ENCODE data around the gene ABLIM2.

Gene ABLIM2

GRCh38 chr4:8007581-8007980, 151.0 kb downstream of the ABLIM2 start:
- no peak for DNase-seq (ENCODE audit: low read depth)
- TF ChIP-seq CTCF (conservative IDR thresholded peaks at IDR 0.05; ENCODE audit: control insufficient read depth, insufficient read depth, low read depth, low read length), result no peak
- H3K4me3 ChIP-seq (ENCODE audit: control insufficient read depth, low read depth, low read length), result no peak overlapping the region

- H3K4me3 ChIP-seq (ENCODE audit: control insufficient read depth, low read depth, low read length), result no peak overlapping the region
- no peak for TF ChIP-seq CTCF (conservative IDR thresholded peaks at IDR 0.05; ENCODE audit: control insufficient read depth, insufficient read depth, low read depth, low read length)
- DNase-seq (ENCODE audit: low read depth), result no peak
These were observed 152.1 kb downstream of the ABLIM2 start for GRCh38 chr4:8006471-8006870.

GRCh38 chr4:8005814-8006215, 152.8 kb downstream of the ABLIM2 start:
- no peak for TF ChIP-seq CTCF (conservative IDR thresholded peaks at IDR 0.05; ENCODE audit: control insufficient read depth, insufficient read depth, low read depth, low read length)
- no peak overlapping the region for H3K4me3 ChIP-seq (ENCODE audit: control insufficient read depth, low read depth, low read length)
- no peak for DNase-seq (ENCODE audit: low read depth)

GRCh38 chr4:8005033-8005808, 153.4 kb downstream of the ABLIM2 start:
- TF ChIP-seq CTCF (conservative IDR thresholded peaks at IDR 0.05; ENCODE audit: control insufficient read depth, insufficient read depth, low read depth, low read length), result no peak
- DNase-seq (ENCODE audit: low read depth), result no peak
- H3K4me3 ChIP-seq (ENCODE audit: control insufficient read depth, low read depth, low read length), result no peak overlapping the region

GRCh38 chr4:8004066-8004465, 154.5 kb downstream of the ABLIM2 start:
- H3K4me3 ChIP-seq (ENCODE audit: control insufficient read depth, low read depth, low read length), result no peak overlapping the region
- TF ChIP-seq CTCF (conservative IDR thresholded peaks at IDR 0.05; ENCODE audit: control insufficient read depth, insufficient read depth, low read depth, low read length), result no peak
- no peak for DNase-seq (ENCODE audit: low read depth)

GRCh38 chr4:8002525-8003309, 155.9 kb downstream of the ABLIM2 start:
- no peak for DNase-seq (ENCODE audit: low read depth)
- no peak overlapping the region for H3K4me3 ChIP-seq (ENCODE audit: control insufficient read depth, low read depth, low read length)
- no peak for TF ChIP-seq CTCF (conservative IDR thresholded peaks at IDR 0.05; ENCODE audit: control insufficient read depth, insufficient read depth, low read depth, low read length)

All from fibroblast of mammary gland (primary cell).